Neural progenitor cell (in vitro differentiated cells): ENCODE results near the gene RBFOX1. TPM values are rescaled to one million over a fixed set of nuclear protein-coding genes. Genes with fewer than 3 reads are reported as not detected.

Source experiments
- DNase-seq: peaks from one replicate; pipeline ENCODE4 v3.0.0-alpha.2; 2016; ENCODE audit warnings: low spot score
- H2AFZ ChIP-seq: fragments of 200-600 bp; sonication (generic); replicated peaks from 2 replicates; pipeline ENCODE4 v1.6.1; 2016; ENCODE audit warnings: antibody characterized with exemption
- H3F3A ChIP-seq: fragments of 200-600 bp; sonication (generic); 2 replicates; pipeline ENCODE4 v1.6.1; 2016; ENCODE audit warnings: antibody characterized with exemption, low read depth
- H3K27ac ChIP-seq: fragments of 200-600 bp; sonication (generic); 2 replicates; pipeline ENCODE4 v1.5.1; 2016; ENCODE audit warnings: mild to moderate bottlenecking
- H3K27me3 ChIP-seq: fragments of 200-600 bp; sonication (generic); 2 replicates; pipeline ENCODE4 v1.6.1; 2016; ENCODE audit warnings: mild to moderate bottlenecking, moderate library complexity
- H3K36me3 ChIP-seq: fragments of 200-600 bp; sonication (generic); 2 replicates; pipeline ENCODE4 v1.5.1; 2016
- H3K4me1 ChIP-seq: fragments of 200-600 bp; sonication (generic); 2 replicates; pipeline ENCODE4 v1.6.1; 2016; ENCODE audit warnings: mixed run types
- H3K4me2 ChIP-seq: fragments of 200-600 bp; sonication (generic); 2 replicates; pipeline ENCODE4 v1.6.1; 2016
- H3K4me3 ChIP-seq: fragments of 200-600 bp; sonication (generic); 2 replicates; pipeline ENCODE4 v1.5.1; 2016
- H3K79me2 ChIP-seq: fragments of 200-600 bp; sonication (generic); 2 replicates; pipeline ENCODE4 v1.6.1; 2016; ENCODE audit warnings: low read depth
- H3K9ac ChIP-seq: fragments of 200-600 bp; sonication (generic); 2 replicates; pipeline ENCODE4 v1.6.1; 2016
- H3K9me3 ChIP-seq: fragments of 200-600 bp; sonication (generic); 2 replicates; pipeline ENCODE4 v1.5.1; 2016; ENCODE audit warnings: low read depth
- H4K20me1 ChIP-seq: fragments of 200-600 bp; sonication (generic); 2 replicates; pipeline ENCODE4 v1.6.1; 2016; ENCODE audit warnings: low read depth
- H3K27ac Mint-ChIP-seq: 3 replicates; pipeline ENCODE4 v1.8.0; 2021; ENCODE audit warnings: mixed read lengths
- H3K27me3 Mint-ChIP-seq: 2 replicates; pipeline ENCODE4 v1.8.0; 2022; ENCODE audit warnings: low read depth, mild to moderate bottlenecking, inconsistent platforms, moderate library complexity, mixed read lengths; ENCODE audit not compliant: insufficient read depth
- H3K36me3 Mint-ChIP-seq: 3 replicates; pipeline ENCODE4 v1.8.0; 2021; ENCODE audit warnings: mixed read lengths
- H3K4me1 Mint-ChIP-seq: 3 replicates; pipeline ENCODE4 v1.8.0; 2021; ENCODE audit warnings: mixed read lengths
- H3K4me3 Mint-ChIP-seq: 3 replicates; pipeline ENCODE4 v1.8.0; 2021; ENCODE audit warnings: mild to moderate bottlenecking, moderate library complexity, mixed read lengths
- H3K9me3 Mint-ChIP-seq: 3 replicates; pipeline ENCODE4 v1.8.0; 2020; ENCODE audit warnings: mixed read lengths
- EZH2 ChIP-seq: fragments of 200-600 bp; sonication (generic); IDR thresholded peaks from 2 replicates; pipeline ENCODE4 v1.6.1; 2017; ENCODE audit warnings: antibody characterized with exemption, mild to moderate bottlenecking, moderate library complexity
- EZH2phosphoT487 ChIP-seq: fragments of 200-600 bp; sonication (generic); IDR thresholded peaks from 2 replicates; pipeline ENCODE4 v1.6.1; 2017; ENCODE audit warnings: antibody characterized with exemption
- total RNA-seq: library from RNA; depleted of rRNA; stranded (reverse); fragments of >200 nt; gene quantifications from 2 replicates; pipeline ENCODE4 v1.2.3, GENCODE V29; 2015; ENCODE audit warnings: low replicate concordance
- TF ChIP-seq, protein P1 (sequence below): fragments of 200-600 bp; sonication (generic); IDR thresholded peaks from 2 replicates; pipeline ENCODE4 v1.5.1; 2017; ENCODE audit warnings: antibody characterized with exemption, mild to moderate bottlenecking

RBFOX1 gene
- 1.2 and 1.5 TPM in 2 replicates for total RNA-seq

DNA sequence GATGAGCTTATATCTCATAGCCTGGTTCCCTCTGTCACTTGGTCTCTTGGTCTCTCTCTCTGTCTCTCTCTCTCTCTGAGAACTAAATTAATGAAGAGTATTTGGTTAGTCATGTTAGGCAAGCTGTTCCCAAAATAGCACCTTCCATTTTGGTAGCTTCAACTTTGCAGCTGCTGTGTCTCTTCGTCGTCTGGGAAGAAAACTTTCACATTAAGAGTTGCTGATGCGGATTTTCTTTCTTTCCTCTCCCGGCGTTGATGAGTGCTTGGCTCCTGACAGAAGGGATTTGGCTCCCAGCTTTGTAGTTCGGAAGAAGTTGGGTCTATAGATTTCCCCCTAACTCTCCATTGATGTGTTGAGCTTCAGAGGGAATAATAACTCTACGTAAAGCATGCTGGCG lies at the start of gene RBFOX1:
Gene RBFOX1, plus strand, starts transcription at position 235 of the 400 bp plus-strand sequence.
- no peaks in the 10 kb centered on the region for H3K36me3 ChIP-seq
- no peak for DNase-seq
- H3K27me3 ChIP-seq = no peaks in the 10 kb centered on the region
- no peaks in the 10 kb centered on the region for H4K20me1 ChIP-seq
- H3F3A ChIP-seq = no peaks in the 10 kb centered on the region
- H3K9me3 ChIP-seq = no peaks in the 10 kb centered on the region
- no peak within 1 kb of the TSS for H3K27ac Mint-ChIP-seq
- no peaks in the 10 kb centered on the region for H3K79me2 ChIP-seq
- H3K27me3 Mint-ChIP-seq = peaks cover 2% of the 10 kb centered on the region
- no peak within 1 kb of the TSS for H3K4me3 Mint-ChIP-seq
- H3K27ac ChIP-seq = no peak within 1 kb of the TSS
- peak within 1 kb of the TSS; percentile 20 for H2AFZ ChIP-seq
- no peak for TF ChIP-seq EZH2phosphoT487
- TF ChIP-seq, protein P1, sequence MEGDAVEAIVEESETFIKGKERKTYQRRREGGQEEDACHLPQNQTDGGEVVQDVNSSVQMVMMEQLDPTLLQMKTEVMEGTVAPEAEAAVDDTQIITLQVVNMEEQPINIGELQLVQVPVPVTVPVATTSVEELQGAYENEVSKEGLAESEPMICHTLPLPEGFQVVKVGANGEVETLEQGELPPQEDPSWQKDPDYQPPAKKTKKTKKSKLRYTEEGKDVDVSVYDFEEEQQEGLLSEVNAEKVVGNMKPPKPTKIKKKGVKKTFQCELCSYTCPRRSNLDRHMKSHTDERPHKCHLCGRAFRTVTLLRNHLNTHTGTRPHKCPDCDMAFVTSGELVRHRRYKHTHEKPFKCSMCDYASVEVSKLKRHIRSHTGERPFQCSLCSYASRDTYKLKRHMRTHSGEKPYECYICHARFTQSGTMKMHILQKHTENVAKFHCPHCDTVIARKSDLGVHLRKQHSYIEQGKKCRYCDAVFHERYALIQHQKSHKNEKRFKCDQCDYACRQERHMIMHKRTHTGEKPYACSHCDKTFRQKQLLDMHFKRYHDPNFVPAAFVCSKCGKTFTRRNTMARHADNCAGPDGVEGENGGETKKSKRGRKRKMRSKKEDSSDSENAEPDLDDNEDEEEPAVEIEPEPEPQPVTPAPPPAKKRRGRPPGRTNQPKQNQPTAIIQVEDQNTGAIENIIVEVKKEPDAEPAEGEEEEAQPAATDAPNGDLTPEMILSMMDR = no peak
- no peak for TF ChIP-seq EZH2
- H3K4me1 Mint-ChIP-seq = peaks cover 25% of the 10 kb centered on the region
- no peaks in the 10 kb centered on the region for H3K36me3 Mint-ChIP-seq
- H3K4me2 ChIP-seq = peak within 1 kb of the TSS; percentile 3
- H3K4me3 ChIP-seq = no peak within 1 kb of the TSS
- peaks cover 6% of the 10 kb centered on the region for H3K4me1 ChIP-seq
- no peak within 1 kb of the TSS for H3K9ac ChIP-seq
- H3K9me3 Mint-ChIP-seq = no peaks in the 10 kb centered on the region

DNA sequence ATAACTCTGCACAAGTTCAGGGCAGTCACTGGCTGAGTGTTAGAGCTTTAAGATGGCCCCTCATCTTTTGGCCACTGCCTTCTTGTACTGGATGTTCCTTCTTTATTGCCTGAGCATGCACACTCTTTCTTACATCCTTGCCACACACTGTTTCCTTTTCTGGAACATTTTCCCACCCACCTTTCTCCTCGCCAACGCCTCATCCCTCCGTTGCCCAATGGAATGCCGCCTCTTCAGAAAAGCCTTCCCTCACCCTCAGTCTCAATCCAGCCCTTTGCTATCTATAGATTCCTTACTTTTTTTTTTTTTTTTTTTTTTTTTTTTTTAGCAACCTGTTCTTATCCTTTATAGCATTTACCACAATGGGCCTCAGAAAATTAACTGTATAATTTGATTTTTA lies 47.9 kb upstream of the RBFOX1 start:
- Histone ChIP-seq H3K9me3 (no peaks in the 10 kb centered on the region), H2AFZ (no peak overlapping the region), H3K27me3 (no peaks in the 10 kb centered on the region), H3K9ac (no peak overlapping the region), H3K4me1 (no peaks in the 10 kb centered on the region), H3K79me2 (no peaks in the 10 kb centered on the region), H3K4me3 (no peak overlapping the region), H3K4me2 (no peak overlapping the region), H3F3A (no peaks in the 10 kb centered on the region), H4K20me1 (no peaks in the 10 kb centered on the region), H3K27ac (no peak overlapping the region), H3K36me3 (no peaks in the 10 kb centered on the region)
- H3K4me1 Mint-ChIP-seq = no peaks in the 10 kb centered on the region
- DNase-seq = no peak
- peaks cover 3% of the 10 kb centered on the region for H3K36me3 Mint-ChIP-seq
- no peak overlapping the region for H3K4me3 Mint-ChIP-seq
- H3K27ac Mint-ChIP-seq = no peak overlapping the region
- H3K27me3 Mint-ChIP-seq = peaks cover 5% of the 10 kb centered on the region
- H3K9me3 Mint-ChIP-seq = peaks cover 14% of the 10 kb centered on the region
- TF ChIP-seq, protein P1 = no peak
- no peak for TF ChIP-seq EZH2
- TF ChIP-seq EZH2phosphoT487 = no peak

DNA sequence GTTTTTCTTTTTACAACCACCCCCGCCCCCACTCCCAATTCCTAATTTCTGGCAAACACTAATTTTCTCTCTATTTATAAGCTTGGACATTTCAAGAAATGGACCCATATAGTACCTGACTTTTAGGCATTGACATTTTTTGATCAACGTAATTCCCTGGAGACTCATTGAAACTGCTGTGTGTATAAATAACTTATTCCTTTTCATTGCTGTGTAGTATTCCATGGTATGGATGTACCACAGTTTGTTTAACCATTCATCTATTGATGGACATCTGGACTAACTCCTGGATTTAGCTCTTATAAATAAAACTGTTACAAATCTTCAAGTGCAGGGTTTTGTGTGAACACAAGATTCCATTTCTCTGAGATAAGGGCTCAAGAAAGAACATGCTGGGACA lies 47.1 kb upstream of the RBFOX1 start:
- no peaks in the 10 kb centered on the region for H4K20me1 ChIP-seq
- H3K9me3 ChIP-seq = no peaks in the 10 kb centered on the region
- no peaks in the 10 kb centered on the region for H3K4me1 ChIP-seq
- H3F3A ChIP-seq = no peaks in the 10 kb centered on the region
- no peak for DNase-seq
- H3K4me3 ChIP-seq = no peak overlapping the region
- H2AFZ ChIP-seq = no peak overlapping the region
- Mint-ChIP-seq H3K4me3 (no peak overlapping the region), H3K27me3 (peaks cover 5% of the 10 kb centered on the region), H3K27ac (no peak overlapping the region), H3K4me1 (no peaks in the 10 kb centered on the region), H3K36me3 (peaks cover 3% of the 10 kb centered on the region), H3K9me3 (peaks cover 14% of the 10 kb centered on the region)
- H3K27ac ChIP-seq = no peak overlapping the region
- no peaks in the 10 kb centered on the region for H3K79me2 ChIP-seq
- no peak overlapping the region for H3K4me2 ChIP-seq
- TF ChIP-seq, protein P1 = no peak
- H3K27me3 ChIP-seq = no peaks in the 10 kb centered on the region
- no peak overlapping the region for H3K9ac ChIP-seq
- H3K36me3 ChIP-seq = no peaks in the 10 kb centered on the region
